Fibroblast of pulmonary artery (primary cell): ENCODE data around the gene XPNPEP3.

Experiments
- DNase-seq: peaks from one replicate; pipeline ENCODE4 v3.0.0-alpha.2; 2010; ENCODE audit warnings: low read depth
- H3K4me3 ChIP-seq: replicated peaks from 2 replicates; pipeline ENCODE4 v1.5.1; 2011; ENCODE audit warnings: low read depth, mild to moderate bottlenecking, control low read depth, low read length, moderate library complexity
- CTCF ChIP-seq: IDR thresholded peaks from 2 replicates; pipeline ENCODE4 v1.5.1; 2011; ENCODE audit warnings: mild to moderate bottlenecking, control low read depth, low read length, inconsistent platforms; ENCODE audit errors: missing control alignments

XPNPEP3 gene

GRCh38 chr22:40955571-40955970, 98.6 kb downstream of the XPNPEP3 start:
- DNase-seq: peak; percentile 40
- TF ChIP-seq CTCF: no peak
- H3K4me3 ChIP-seq: no peak overlapping the region

- DNase-seq: no peak
- no peak for TF ChIP-seq CTCF
- no peak overlapping the region for H3K4me3 ChIP-seq
Measured at GRCh38 chr22:40957601-40958000, 100.7 kb downstream of the XPNPEP3 start.

GRCh38 chr22:40958299-40958698, 101.4 kb downstream of the XPNPEP3 start:
- DNase-seq: no peak
- H3K4me3 ChIP-seq: no peak overlapping the region
- no peak for TF ChIP-seq CTCF

- no peak for TF ChIP-seq CTCF
- DNase-seq: no peak
- no peak overlapping the region for H3K4me3 ChIP-seq
Measured at GRCh38 chr22:40960145-40960544, 103.2 kb downstream of the XPNPEP3 start.

- no peak for DNase-seq
- H3K4me3 ChIP-seq: no peak overlapping the region
- TF ChIP-seq CTCF: no peak
Measured at GRCh38 chr22:40965936-40966725, 109.2 kb downstream of the XPNPEP3 start.

GRCh38 chr22:40966726-40967085, 109.8 kb downstream of the XPNPEP3 start:
- TF ChIP-seq CTCF: no peak
- DNase-seq: no peak
- H3K4me3 ChIP-seq: no peak overlapping the region
